ENCODE measurements around the gene ZNF664.

ZNF664 gene

DNA sequence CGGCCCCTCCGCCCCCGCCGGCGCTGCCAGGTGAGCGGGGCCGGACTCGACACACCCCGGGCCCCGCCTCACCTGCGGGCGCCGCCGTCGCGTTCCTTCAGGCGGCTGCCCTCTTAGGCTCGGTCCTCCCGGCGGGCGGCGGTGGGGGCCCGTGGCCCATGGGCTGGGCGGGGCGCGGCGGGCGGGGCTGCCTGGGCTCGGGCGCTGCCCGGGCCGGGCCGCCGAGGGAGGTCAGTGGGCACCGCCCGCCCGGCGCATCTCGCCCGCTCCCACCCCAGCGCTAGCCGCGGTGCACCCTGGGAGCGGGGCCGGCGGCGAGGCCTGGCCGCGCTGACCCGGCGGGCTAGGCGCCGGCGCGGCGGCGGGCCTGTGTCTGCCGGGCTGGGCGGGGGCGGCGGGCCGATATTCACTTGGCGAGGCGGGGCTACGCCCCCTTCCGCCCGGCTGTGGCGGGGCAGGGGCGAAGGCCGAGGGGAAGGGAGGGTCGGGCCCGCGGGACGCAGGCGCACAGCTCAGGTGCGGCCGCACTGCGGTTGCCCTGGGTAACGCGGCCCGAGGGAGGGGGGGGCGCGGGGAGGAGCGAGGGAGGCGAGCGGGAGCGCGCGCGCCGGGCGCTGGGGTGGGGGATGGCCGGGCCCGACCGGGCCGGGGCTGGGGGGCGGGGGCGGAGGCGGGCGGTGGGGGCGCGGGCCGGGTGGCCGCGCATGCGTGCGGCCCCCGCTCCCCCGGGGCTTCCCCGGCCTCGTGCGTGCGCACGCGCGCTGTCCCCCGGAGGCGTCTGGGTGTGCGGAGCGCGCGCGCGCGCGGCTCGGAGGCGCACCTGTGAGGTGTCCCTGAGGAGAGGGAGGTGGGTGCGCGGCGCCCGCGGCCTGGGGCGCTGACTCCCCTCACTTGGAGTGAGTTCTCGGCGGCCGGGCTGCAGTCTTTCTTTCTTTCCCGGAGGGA, at the start of gene ZNF664, which contains the start of gene CCDC92:
Gene ZNF664 (plus strand): TSS at position 759 of the 945 bp plus-strand sequence. CDS start 38,930 bp downstream, outside the sequence.
Gene CCDC92 (minus strand): TSS at position 375 of the 945 bp plus-strand sequence. CDS start 28,526 bp downstream, outside the sequence.
- Mint-ChIP-seq H3K27me3 (peaks cover 2% of the 10 kb centered on the region), H3K36me3 (ENCODE audit: low read depth) (peaks cover 20% of the 10 kb centered on the region), H3K4me3 (peak within 1 kb of the TSS; percentile 91), H3K4me1 (peaks cover 34% of the 10 kb centered on the region), H3K27ac (peak within 1 kb of the TSS; percentile 81), H3K9me3 (no peaks in the 10 kb centered on the region)
- peak; percentile 95 for DNase-seq
- ATAC-seq, result peak; percentile 86

GRCh38 chr12:123923927-123924326, 49.1 kb upstream of the ZNF664 start:
- no peaks in the 10 kb centered on the region for H3K4me1 Mint-ChIP-seq
- no peak for DNase-seq
- no peaks in the 10 kb centered on the region for H3K9me3 Mint-ChIP-seq
- no peaks in the 10 kb centered on the region for H3K27me3 Mint-ChIP-seq
- no peaks in the 10 kb centered on the region for H3K36me3 Mint-ChIP-seq (ENCODE audit: low read depth)
- H3K4me3 Mint-ChIP-seq, result no peak overlapping the region
- ATAC-seq, result no peak
- no peak overlapping the region for H3K27ac Mint-ChIP-seq

DNA sequence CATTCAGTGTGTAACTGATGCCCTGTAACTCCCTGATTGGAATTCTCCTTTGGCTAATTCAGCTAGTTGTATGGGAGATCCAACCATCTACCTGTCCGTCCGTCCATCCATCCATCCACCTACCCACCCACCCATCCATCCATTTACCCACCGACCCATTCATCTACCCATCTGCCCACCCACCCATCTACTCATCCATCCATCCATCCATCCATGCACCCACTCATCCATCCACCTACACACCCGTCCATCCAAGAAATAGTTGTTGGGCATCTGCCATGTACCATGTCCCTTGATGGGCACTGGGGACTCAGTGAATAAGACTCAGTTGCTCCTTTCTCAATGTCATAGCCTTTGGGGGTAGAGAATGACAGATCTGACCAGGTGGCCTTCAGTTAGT, 48.5 kb upstream of the ZNF664 start:
- ATAC-seq, result no peak

DNA sequence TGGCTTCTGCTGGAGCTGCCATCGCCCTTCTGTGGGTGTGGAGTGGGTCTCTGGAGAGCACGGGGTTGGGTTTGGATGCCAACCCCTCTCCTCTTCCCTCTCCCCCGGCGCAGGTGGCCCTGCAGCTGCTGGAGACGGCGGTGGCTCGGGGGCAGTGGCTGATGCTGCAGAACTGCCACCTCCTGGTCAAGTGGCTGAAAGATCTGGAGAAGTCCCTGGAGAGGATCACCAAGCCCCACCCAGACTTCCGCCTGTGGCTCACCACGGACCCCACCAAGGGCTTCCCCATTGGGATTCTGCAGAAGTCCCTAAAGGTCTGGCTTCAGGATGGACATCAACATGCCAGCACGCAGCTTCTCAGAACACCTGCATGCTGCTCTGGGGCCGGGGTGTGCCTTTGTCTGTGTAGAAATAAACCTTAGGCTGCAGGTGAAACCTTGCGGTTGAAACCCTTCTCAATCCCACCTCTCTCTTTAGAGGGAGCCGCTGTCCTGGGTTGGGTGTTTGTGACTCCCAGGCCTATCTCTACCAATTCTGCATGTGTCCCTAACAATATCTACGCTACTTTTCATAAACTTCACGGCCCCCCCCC, 44.6 kb upstream of the ZNF664 start:
- no peak for DNase-seq
- Mint-ChIP-seq H3K4me3 (no peak overlapping the region), H3K4me1 (peaks cover 14% of the 10 kb centered on the region), H3K27me3 (peaks cover 4% of the 10 kb centered on the region), H3K27ac (no peak overlapping the region), H3K9me3 (no peaks in the 10 kb centered on the region), H3K36me3 (ENCODE audit: low read depth) (no peaks in the 10 kb centered on the region)
- ATAC-seq, result no peak

More for the DNA sequence above, 48.5 kb upstream of the ZNF664 start:
- no peak overlapping the region for H3K4me3 Mint-ChIP-seq
- H3K4me1 Mint-ChIP-seq, result no peaks in the 10 kb centered on the region
- H3K27me3 Mint-ChIP-seq, result no peaks in the 10 kb centered on the region
- no peaks in the 10 kb centered on the region for H3K36me3 Mint-ChIP-seq (ENCODE audit: low read depth)
- no peak overlapping the region for H3K27ac Mint-ChIP-seq
- no peaks in the 10 kb centered on the region for H3K9me3 Mint-ChIP-seq
- DNase-seq, result no peak

DNA sequence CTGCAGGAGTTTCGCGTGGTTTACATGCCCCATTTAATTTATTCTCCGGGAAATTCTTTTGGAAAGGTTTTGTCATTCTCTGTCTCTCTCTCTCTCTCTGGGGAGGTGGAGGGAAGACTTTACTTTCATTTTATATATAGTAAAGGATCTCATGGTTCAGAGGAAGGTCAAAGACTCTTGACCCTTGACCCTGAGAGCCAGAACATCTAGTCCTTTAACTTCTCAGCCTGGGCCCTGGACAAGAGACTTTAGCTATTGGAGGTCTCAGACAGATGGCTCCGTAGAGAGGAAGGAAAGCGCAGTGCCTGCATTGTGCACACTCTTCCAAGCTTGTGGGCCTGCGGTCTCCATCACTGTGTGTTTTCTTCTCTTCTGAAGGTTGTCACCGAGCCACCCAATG, 44.1 kb upstream of the ZNF664 start:
- no peak overlapping the region for H3K27ac Mint-ChIP-seq
- H3K9me3 Mint-ChIP-seq, result no peaks in the 10 kb centered on the region

DNA sequence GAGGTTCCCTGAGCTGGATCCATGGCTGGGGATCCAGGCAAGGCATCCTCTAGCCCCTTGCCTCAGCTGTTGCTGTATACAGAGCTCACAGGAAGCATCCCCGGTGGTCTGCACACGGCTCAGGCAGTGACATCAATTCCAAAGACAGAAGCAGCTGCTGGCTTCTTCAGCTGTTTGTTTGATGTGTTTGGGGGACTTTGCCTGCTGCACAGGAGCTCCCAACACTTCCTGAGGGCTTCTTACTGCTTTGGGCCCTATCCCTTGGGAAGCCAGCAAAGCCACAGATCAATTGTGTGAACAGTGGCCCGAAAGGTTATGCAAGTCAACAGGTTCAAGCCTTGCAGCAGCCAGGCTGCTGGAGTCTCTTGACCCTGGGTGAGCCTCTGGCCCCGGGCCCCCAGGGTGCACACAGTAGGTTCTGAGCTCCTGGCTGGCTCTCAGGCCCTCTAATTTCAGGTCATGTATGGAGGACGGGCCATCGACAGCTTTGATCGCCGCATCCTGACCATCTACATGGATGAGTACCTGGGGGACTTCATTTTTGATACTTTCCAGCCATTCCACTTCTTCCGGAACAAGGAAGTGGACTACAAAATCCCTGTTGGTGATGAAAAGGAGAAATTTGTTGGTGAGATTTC, 43.0 kb upstream of the ZNF664 start:
- peaks cover 4% of the 10 kb centered on the region for H3K27me3 Mint-ChIP-seq
- peaks cover 18% of the 10 kb centered on the region for H3K4me1 Mint-ChIP-seq
- ATAC-seq (no peak), DNase-seq (no peak)
- H3K9me3 Mint-ChIP-seq, result no peaks in the 10 kb centered on the region
- no peak overlapping the region for H3K4me3 Mint-ChIP-seq
- no peak overlapping the region for H3K27ac Mint-ChIP-seq
- no peaks in the 10 kb centered on the region for H3K36me3 Mint-ChIP-seq (ENCODE audit: low read depth)

More for the DNA sequence above, 44.1 kb upstream of the ZNF664 start:
- Mint-ChIP-seq H3K4me3 (no peak overlapping the region), H3K4me1 (peaks cover 18% of the 10 kb centered on the region), H3K36me3 (ENCODE audit: low read depth) (no peaks in the 10 kb centered on the region), H3K27me3 (peaks cover 4% of the 10 kb centered on the region)
- no peak for DNase-seq
- no peak for ATAC-seq

DNA sequence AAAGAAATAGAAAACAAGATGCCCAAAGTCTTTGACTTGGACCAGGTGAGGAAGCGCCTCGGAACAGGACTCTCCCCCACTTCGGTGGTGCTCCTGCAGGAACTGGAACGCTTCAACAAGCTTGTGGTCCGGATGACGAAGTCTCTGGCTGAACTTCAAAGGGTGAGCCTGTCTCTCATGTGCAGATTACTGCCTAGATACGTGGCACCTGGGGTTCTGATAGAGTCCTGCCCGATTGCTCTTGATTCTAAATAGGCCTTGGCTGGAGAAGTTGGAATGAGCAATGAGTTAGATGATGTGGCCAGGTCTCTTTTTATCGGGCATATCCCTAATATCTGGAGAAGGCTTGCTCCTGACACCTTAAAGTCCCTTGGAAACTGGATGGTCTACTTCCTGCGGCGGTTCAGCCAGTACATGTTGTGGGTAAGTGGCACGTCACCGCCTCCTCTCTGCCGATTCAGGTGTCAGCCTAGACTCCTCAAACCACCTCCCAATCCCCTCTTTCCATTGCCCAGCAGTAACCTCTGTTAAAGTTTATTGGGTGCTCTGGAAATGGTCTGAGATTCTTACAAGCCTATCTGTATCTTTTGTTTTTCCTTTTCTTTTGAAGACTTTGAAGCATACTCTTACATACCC, 41.2 kb upstream of the ZNF664 start:
- no peak for DNase-seq
- no peaks in the 10 kb centered on the region for H3K36me3 Mint-ChIP-seq (ENCODE audit: low read depth)
- H3K4me3 Mint-ChIP-seq, result peak overlapping the region; percentile 7
- peak; percentile 70 for ATAC-seq
- H3K4me1 Mint-ChIP-seq, result peaks cover 23% of the 10 kb centered on the region
- H3K27ac Mint-ChIP-seq, result no peak overlapping the region
- no peaks in the 10 kb centered on the region for H3K9me3 Mint-ChIP-seq
- H3K27me3 Mint-ChIP-seq, result peaks cover 4% of the 10 kb centered on the region

GRCh38 chr12:123933214-123933613, 39.8 kb upstream of the ZNF664 start:
- H3K36me3 Mint-ChIP-seq (ENCODE audit: low read depth), result no peaks in the 10 kb centered on the region
- ATAC-seq, result no peak
- no peak overlapping the region for H3K4me3 Mint-ChIP-seq
- no peak overlapping the region for H3K27ac Mint-ChIP-seq
- DNase-seq, result no peak
- H3K4me1 Mint-ChIP-seq, result peaks cover 33% of the 10 kb centered on the region
- H3K9me3 Mint-ChIP-seq, result no peaks in the 10 kb centered on the region
- peaks cover 4% of the 10 kb centered on the region for H3K27me3 Mint-ChIP-seq

- ATAC-seq, result no peak
These were observed 38.9 kb upstream of the ZNF664 start for GRCh38 chr12:123934016-123934620.

DNA sequence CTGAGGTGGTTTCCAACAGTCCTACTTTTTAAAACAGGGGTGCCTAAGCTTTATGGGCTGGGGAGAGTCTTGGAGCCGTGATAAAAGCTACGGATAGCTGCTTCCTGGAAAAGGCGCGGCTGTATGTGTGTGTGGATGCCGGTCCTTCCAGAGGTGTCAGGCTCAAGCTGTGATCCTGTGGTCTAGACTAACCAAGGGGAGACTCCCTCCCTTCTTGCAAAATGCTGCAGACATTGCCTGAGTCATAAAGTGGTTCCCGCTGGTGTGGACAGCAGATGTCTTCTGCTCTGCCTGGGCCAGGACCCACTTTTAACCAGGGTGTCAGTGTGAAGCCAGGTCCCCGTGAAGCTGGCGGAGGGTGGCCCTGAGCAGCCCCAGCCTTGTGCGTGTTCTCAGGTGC, 38.2 kb upstream of the ZNF664 start:
- DNase-seq (no peak), ATAC-seq (no peak)
- Mint-ChIP-seq H3K27me3 (peaks cover 4% of the 10 kb centered on the region), H3K4me3 (no peak overlapping the region), H3K36me3 (ENCODE audit: low read depth) (no peaks in the 10 kb centered on the region), H3K27ac (no peak overlapping the region), H3K9me3 (no peaks in the 10 kb centered on the region), H3K4me1 (peaks cover 43% of the 10 kb centered on the region)

More at GRCh38 chr12:123934016-123934620, 38.9 kb upstream of the ZNF664 start:
- no peaks in the 10 kb centered on the region for H3K9me3 Mint-ChIP-seq
- no peak for DNase-seq
- H3K4me1 Mint-ChIP-seq, result peaks cover 42% of the 10 kb centered on the region
- no peaks in the 10 kb centered on the region for H3K36me3 Mint-ChIP-seq (ENCODE audit: low read depth)
- no peak overlapping the region for H3K4me3 Mint-ChIP-seq
- H3K27ac Mint-ChIP-seq, result no peak overlapping the region
- peaks cover 4% of the 10 kb centered on the region for H3K27me3 Mint-ChIP-seq

- no peak overlapping the region for H3K4me3 Mint-ChIP-seq
- ATAC-seq, result no peak
- peaks cover 43% of the 10 kb centered on the region for H3K4me1 Mint-ChIP-seq
- peaks cover 2% of the 10 kb centered on the region for H3K27me3 Mint-ChIP-seq
- no peak for DNase-seq
- H3K36me3 Mint-ChIP-seq (ENCODE audit: low read depth), result no peaks in the 10 kb centered on the region
- no peak overlapping the region for H3K27ac Mint-ChIP-seq
- H3K9me3 Mint-ChIP-seq, result no peaks in the 10 kb centered on the region
These were observed 37.1 kb upstream of the ZNF664 start for GRCh38 chr12:123935956-123936355.

DNA sequence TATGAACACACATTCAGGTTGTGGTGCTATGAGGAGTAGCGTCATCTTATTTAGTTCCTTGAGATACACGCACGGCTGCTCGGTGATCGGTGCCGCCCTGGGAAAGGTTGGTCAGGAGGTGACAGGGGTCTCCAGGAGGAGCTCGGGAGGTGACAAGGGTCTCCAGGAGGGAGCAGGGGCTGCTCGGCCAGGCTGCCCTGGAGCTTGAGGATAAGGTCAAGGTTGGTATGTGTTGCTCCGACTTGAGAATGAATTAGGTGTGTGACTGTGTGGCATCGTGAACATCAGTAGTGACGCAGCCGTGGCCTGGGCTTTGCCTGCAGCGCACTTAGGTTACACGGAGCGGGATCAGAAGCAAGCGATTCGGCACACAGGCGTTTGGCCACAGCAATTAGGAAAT, 36.5 kb upstream of the ZNF664 start:
- Mint-ChIP-seq H3K4me1 (peaks cover 42% of the 10 kb centered on the region), H3K4me3 (no peak overlapping the region)

DNA sequence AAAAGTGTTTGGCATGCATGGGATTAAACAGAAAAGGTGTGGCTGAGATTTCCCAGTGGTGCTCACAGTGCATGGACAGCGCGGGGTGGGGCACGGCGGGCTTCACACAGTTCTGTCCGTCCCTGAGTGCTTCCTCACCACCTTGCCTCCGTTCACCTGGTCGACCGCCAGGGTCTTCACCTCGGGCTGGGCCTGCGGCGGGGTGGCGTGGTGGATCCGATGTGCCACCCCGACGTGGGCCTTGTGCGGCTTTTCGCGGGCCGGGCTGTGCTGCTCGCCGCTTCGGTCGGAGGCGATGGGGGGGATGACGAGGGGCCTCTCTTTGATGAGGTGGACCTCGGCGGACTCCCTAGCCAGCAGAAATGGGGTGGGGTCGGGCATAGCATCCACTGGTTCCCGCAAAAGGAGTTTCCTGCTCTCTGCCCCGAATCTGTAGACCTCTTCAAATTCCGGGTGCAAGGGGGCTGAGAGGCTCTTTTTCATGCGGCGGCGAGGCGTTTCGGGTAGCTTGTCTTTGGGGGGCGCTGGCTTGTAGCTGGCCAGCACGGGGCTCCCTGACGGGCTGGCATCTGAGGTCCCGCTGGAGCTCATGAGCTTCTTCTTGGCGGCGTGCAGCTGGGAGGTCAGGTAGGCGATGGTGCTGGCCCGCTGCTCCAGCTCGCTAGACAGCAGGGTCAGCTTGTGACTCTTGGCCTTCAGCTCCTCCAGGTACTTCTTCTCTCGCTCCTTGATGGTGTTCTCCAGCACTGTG, 35.9 kb upstream of the ZNF664 start:
- peaks cover 5% of the 10 kb centered on the region for H3K36me3 Mint-ChIP-seq (ENCODE audit: low read depth)
- peaks cover 2% of the 10 kb centered on the region for H3K27me3 Mint-ChIP-seq
- H3K4me3 Mint-ChIP-seq, result peak overlapping the region; percentile 63
- H3K9me3 Mint-ChIP-seq, result no peaks in the 10 kb centered on the region
- DNase-seq (no peak), ATAC-seq (no peak)
- H3K27ac Mint-ChIP-seq, result peak overlapping the region; percentile 74
- peaks cover 36% of the 10 kb centered on the region for H3K4me1 Mint-ChIP-seq

More for the DNA sequence above, 36.5 kb upstream of the ZNF664 start:
- DNase-seq (no peak), ATAC-seq (no peak)
- Mint-ChIP-seq H3K36me3 (ENCODE audit: low read depth) (peaks cover under 1% of the 10 kb centered on the region), H3K27me3 (peaks cover 2% of the 10 kb centered on the region), H3K9me3 (no peaks in the 10 kb centered on the region), H3K27ac (peak overlapping the region; percentile 20)
